PFSK-1 (cell line): ENCODE measurements around the gene IKBKE.

Source experiments
- FOXP2 ChIP-seq: optimal IDR thresholded peaks from 2 replicates; pipeline ENCODE3; 2011; ENCODE audit warnings: borderline replicate concordance, control low read depth, inconsistent platforms; ENCODE audit not compliant: insufficient read depth; ENCODE audit errors: extremely low read length, extremely low read depth
- POLR2AphosphoS5 ChIP-seq: IDR thresholded peaks from 2 replicates; pipeline ENCODE4 v1.6.1; 2012; ENCODE audit warnings: low read depth, mild to moderate bottlenecking, control low read depth, low read length, moderate library complexity
- SIN3A ChIP-seq: IDR thresholded peaks from 2 replicates; pipeline ENCODE4 v1.6.1; 2012; ENCODE audit warnings: mild to moderate bottlenecking, low read length, moderate library complexity, borderline replicate concordance; ENCODE audit not compliant: insufficient read depth
- TAF1 ChIP-seq: IDR thresholded peaks from 2 replicates; pipeline ENCODE4 v1.6.1; 2012; ENCODE audit warnings: low read length, control low read depth, borderline replicate concordance; ENCODE audit not compliant: insufficient read depth
- TF ChIP-seq, protein P1 (sequence below), 2 experiments: IDR thresholded peaks; 2 replicates each; pipeline versions ENCODE4 v1.6.1 to v1.8.0; 2011 to 2012; ENCODE audit warnings: low read depth in 2 of 2, low read length in 2 of 2, control low read depth in 1 of 2, inconsistent platforms in 1 of 2, mild to moderate bottlenecking in 1 of 2, moderate library complexity in 1 of 2; ENCODE audit not compliant: insufficient read depth in 1 of 2

The IKBKE gene

GRCh38 chr1:206490771-206491405 lies 20.6 kb downstream of the IKBKE start:
- no peak for TF ChIP-seq FOXP2
- no peak for TF ChIP-seq POLR2AphosphoS5
- TF ChIP-seq, protein P1, sequence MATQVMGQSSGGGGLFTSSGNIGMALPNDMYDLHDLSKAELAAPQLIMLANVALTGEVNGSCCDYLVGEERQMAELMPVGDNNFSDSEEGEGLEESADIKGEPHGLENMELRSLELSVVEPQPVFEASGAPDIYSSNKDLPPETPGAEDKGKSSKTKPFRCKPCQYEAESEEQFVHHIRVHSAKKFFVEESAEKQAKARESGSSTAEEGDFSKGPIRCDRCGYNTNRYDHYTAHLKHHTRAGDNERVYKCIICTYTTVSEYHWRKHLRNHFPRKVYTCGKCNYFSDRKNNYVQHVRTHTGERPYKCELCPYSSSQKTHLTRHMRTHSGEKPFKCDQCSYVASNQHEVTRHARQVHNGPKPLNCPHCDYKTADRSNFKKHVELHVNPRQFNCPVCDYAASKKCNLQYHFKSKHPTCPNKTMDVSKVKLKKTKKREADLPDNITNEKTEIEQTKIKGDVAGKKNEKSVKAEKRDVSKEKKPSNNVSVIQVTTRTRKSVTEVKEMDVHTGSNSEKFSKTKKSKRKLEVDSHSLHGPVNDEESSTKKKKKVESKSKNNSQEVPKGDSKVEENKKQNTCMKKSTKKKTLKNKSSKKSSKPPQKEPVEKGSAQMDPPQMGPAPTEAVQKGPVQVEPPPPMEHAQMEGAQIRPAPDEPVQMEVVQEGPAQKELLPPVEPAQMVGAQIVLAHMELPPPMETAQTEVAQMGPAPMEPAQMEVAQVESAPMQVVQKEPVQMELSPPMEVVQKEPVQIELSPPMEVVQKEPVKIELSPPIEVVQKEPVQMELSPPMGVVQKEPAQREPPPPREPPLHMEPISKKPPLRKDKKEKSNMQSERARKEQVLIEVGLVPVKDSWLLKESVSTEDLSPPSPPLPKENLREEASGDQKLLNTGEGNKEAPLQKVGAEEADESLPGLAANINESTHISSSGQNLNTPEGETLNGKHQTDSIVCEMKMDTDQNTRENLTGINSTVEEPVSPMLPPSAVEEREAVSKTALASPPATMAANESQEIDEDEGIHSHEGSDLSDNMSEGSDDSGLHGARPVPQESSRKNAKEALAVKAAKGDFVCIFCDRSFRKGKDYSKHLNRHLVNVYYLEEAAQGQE (IDR thresholded peaks at IDR 0.05; ENCODE audit: insufficient read depth in 1 of 2, low read depth in 2 of 2, low read length in 2 of 2), result no peak
- no peak for TF ChIP-seq TAF1
- TF ChIP-seq SIN3A, result no peak

DNA sequence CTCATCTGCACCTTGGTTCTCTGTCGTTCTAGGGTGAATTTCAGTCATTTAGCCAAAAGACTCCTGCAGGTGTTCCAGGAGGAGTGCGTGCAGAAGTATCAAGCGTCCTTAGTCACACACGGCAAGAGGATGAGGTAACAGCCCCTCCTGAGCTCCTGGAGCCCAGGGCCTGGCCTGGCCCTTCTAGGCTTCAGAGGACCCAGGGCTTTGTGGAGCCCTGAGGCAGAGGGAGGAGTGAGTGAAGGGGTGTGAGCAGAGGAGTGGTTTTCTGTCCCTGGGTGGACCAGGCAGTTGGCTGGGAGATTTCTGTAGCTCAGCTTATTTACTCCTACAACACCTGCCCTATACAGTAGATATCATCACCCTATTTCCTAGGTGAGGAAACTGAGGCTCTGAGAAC lies 21.3 kb downstream of the IKBKE start:
- TF ChIP-seq, protein P1 (IDR thresholded peaks at IDR 0.05; ENCODE audit: insufficient read depth in 1 of 2, low read depth in 2 of 2, low read length in 2 of 2), result no peak
- TF ChIP-seq POLR2AphosphoS5 (no peak), TAF1 (no peak), SIN3A (no peak), FOXP2 (no peak)

DNA sequence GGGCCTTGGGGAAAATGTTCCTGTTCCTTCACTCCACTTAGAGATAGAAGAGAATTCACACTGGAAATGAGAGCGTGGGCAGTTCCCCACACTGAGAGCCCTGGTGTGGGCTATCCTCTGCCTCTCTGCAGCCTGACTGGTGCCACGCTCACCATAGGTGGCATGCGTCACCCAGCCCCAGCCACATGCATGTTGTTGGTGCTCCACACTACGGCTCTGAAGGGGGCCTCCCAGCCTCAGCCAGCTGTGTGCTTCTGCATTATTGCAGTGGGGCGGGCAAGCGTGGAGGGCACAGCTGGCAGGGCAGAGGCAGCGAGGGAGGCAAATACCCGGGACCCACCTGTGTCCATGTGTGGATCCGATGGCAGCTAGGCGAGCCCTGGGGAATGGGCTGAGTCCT lies 22.3 kb downstream of the IKBKE start:
- no peak for TF ChIP-seq TAF1
- TF ChIP-seq, protein P1 (IDR thresholded peaks at IDR 0.05; ENCODE audit: insufficient read depth in 1 of 2, low read depth in 2 of 2, low read length in 2 of 2), result no peak
- no peak for TF ChIP-seq POLR2AphosphoS5
- no peak for TF ChIP-seq SIN3A
- no peak for TF ChIP-seq FOXP2

- TF ChIP-seq POLR2AphosphoS5 (no peak), TAF1 (no peak), SIN3A (no peak), FOXP2 (no peak)
- TF ChIP-seq, protein P1 (IDR thresholded peaks at IDR 0.05; ENCODE audit: insufficient read depth in 1 of 2, low read depth in 2 of 2, low read length in 2 of 2), result no peak
Measured at GRCh38 chr1:206493279-206493678, 23.0 kb downstream of the IKBKE start.
